ENCODE measurements around the gene CD93. TPM values are rescaled to one million over a fixed set of nuclear protein-coding genes. Genes with fewer than 3 reads are reported as not detected.

CD93 gene
- total and polyA plus RNA-seq, 11 donors = 9.2 to 110 (median 45.7) TPM

- Histone ChIP-seq H3K27ac (peak overlapping the region; percentile 23 to 86 (median 76)), H3K4me1 (peaks cover 3 to 86% (median 41%) of the 10 kb centered on the region in 12 donors), H3K27me3 (no peaks in the 10 kb centered on the region), H3K4me3 (peak overlapping the region in 1 of 12 donors; percentile 3), H3K9me3 (no peaks in the 10 kb centered on the region), H3K36me3 (no peaks in the 10 kb centered on the region)
- intact Hi-C loops (cut with DNase I) = loop anchor here in 5 of 10 donors (2.0 to 10.0 kb wide), 4 partner anchors 20 to 80 kb away; partner anchors contain the start of gene CD93 (in 4 of the 5)
- WGBS, 4 donors = 60 to 65% (median 62%) methylated on average over 12 to 14 of the region's 14 CpGs
- ATAC-seq (peak in 3 of 4 donors; percentile 32 to 71 (median 35)), DNase-seq (peak in 1 of 5 donors; percentile 24)
- TF ChIP-seq CTCF (IDR thresholded peaks at IDR 0.05) = no peak
- no peak for TF ChIP-seq POLR2A (IDR thresholded peaks at IDR 0.05)
These were observed 46.3 kb upstream of the CD93 start for GRCh38 chr20:23132293-23132929.

- no peaks in the 10 kb centered on the region for H3K36me3 ChIP-seq
- ATAC-seq = no peak
- H3K4me1 ChIP-seq = peaks cover 3 to 87% (median 41%) of the 10 kb centered on the region in 12 donors
- TF ChIP-seq CTCF (IDR thresholded peaks at IDR 0.05) (no peak), POLR2A (IDR thresholded peaks at IDR 0.05) (no peak)
- no peak overlapping the region for H3K4me3 ChIP-seq
- H3K9me3 ChIP-seq = no peaks in the 10 kb centered on the region
- H3K27ac ChIP-seq = peak overlapping the region in 11 of 12 donors; percentile 23 to 86 (median 77)
- no peaks in the 10 kb centered on the region for H3K27me3 ChIP-seq
- DNase-seq = peak in 1 of 5 donors; percentile 12
- WGBS, 4 donors = 60 to 67% (median 65%) methylated on average over 11 of the region's 11 CpGs
- intact Hi-C loops (cut with DNase I) = loop anchor here in 5 of 10 donors (2.0 to 10.0 kb wide), 4 partner anchors 21 to 79 kb away; partner anchors contain the start of gene CD93 (in 4 of the 5)
These were observed 45.6 kb upstream of the CD93 start for GRCh38 chr20:23131766-23132165.

GRCh38 chr20:23130622-23131140, 44.6 kb upstream of the CD93 start:
- 73 to 82% (median 77%) methylated on average over 4 of the region's 4 CpGs for WGBS, 4 donors
- H3K27me3 ChIP-seq = no peaks in the 10 kb centered on the region
- peaks cover 3 to 87% (median 43%) of the 10 kb centered on the region in 12 donors for H3K4me1 ChIP-seq
- peak in 1 of 4 donors; percentile 31 for ATAC-seq
- H3K9me3 ChIP-seq = no peaks in the 10 kb centered on the region
- intact Hi-C loops (cut with DNase I) = loop anchor here in 4 of 10 donors (5.0 to 10.0 kb wide), 3 partner anchors 43 to 78 kb away; partner anchors contain the start of gene CD93 (in 4 of the 4)
- TF ChIP-seq POLR2A (IDR thresholded peaks at IDR 0.05) = no peak
- TF ChIP-seq CTCF (IDR thresholded peaks at IDR 0.05) = no peak
- no peaks in the 10 kb centered on the region for H3K36me3 ChIP-seq
- H3K4me3 ChIP-seq = no peak overlapping the region
- H3K27ac ChIP-seq = peak overlapping the region in 3 of 12 donors; percentile 2 to 85 (median 73)
- no peak for DNase-seq

All from heart left ventricle (tissue), 16 donors.